Measurements from ENCODE around the gene DOCK2.

DNA sequence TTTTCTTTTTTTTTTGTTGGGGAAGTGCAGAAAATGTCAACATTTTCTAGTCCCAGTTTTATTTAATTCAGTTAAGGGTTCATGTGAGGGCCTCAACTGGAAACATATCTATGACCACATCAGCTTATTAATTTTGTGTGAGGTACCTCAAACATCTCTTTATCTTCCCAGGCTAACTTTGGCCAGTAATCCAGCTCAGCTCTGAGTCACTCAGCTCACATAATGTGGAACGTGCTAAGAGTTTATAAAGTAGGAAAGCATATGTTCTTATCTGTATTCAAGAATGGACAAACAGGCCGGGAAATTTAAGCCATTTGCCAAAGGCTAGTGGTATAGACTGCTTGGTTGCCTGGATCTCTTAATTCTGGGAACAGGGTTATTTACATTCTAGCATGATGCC is 224.9 kb downstream of the DOCK2 start:
- no peak for TF ChIP-seq POLR2A (IDR thresholded peaks at IDR 0.05)
- TF ChIP-seq, protein P1, sequence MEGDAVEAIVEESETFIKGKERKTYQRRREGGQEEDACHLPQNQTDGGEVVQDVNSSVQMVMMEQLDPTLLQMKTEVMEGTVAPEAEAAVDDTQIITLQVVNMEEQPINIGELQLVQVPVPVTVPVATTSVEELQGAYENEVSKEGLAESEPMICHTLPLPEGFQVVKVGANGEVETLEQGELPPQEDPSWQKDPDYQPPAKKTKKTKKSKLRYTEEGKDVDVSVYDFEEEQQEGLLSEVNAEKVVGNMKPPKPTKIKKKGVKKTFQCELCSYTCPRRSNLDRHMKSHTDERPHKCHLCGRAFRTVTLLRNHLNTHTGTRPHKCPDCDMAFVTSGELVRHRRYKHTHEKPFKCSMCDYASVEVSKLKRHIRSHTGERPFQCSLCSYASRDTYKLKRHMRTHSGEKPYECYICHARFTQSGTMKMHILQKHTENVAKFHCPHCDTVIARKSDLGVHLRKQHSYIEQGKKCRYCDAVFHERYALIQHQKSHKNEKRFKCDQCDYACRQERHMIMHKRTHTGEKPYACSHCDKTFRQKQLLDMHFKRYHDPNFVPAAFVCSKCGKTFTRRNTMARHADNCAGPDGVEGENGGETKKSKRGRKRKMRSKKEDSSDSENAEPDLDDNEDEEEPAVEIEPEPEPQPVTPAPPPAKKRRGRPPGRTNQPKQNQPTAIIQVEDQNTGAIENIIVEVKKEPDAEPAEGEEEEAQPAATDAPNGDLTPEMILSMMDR (IDR thresholded peaks at IDR 0.05): no peak

Data from lower leg skin (tissue), 3 donors.